ENCODE results near the gene MRNIP.

GRCh38 chr5:179907556-179908324 lies 49.1 kb upstream of the MRNIP start, which contains the start of gene TBC1D9B:
- TF ChIP-seq REST (IDR thresholded peaks at IDR 0.05; ENCODE audit: low read depth) (no peak), EP300 (IDR thresholded peaks at IDR 0.05; ENCODE audit: borderline replicate concordance) (no peak)
